NCI-H1417 treated with DMSO at 0.1 percent for 48 hours (cell line): ENCODE data around the gene CNGB1.
"Not testable (repeated sequence)": the region's sequence is repeated elsewhere in the genome, so short reads cannot be mapped to it uniquely, and the experiment has no call there.

Experiments used
- DNase-seq: peaks from one replicate; lab custom pipeline; 2025; lab: John Stamatoyannopoulos, UW

CNGB1 gene

GRCh38 chr16:57970970-57971369 lies at the start of gene CNGB1:
Gene CNGB1, minus strand, starts transcription at chr16:57971128. Its CDS starts 3,842 bp downstream, at chr16:57967286.
- DNase-seq = no peak

GRCh38 chr16:58019866-58020538 lies 49.1 kb upstream of the CNGB1 start:
- DNase-seq = no peak

- DNase-seq = no peak
Observed at GRCh38 chr16:58018803-58019202, 47.9 kb upstream of the CNGB1 start.

GRCh38 chr16:58016840-58017446 lies 46.0 kb upstream of the CNGB1 start:
- no peak for DNase-seq

GRCh38 chr16:58013201-58013956 lies 42.5 kb upstream of the CNGB1 start:
- DNase-seq = no peak

- DNase-seq = no peak
Observed at GRCh38 chr16:58012481-58012880, 41.6 kb upstream of the CNGB1 start.

- DNase-seq = no peak
Observed at GRCh38 chr16:58011652-58012051, 40.7 kb upstream of the CNGB1 start.

- DNase-seq = no peak
Observed at GRCh38 chr16:58010886-58011285, 40.0 kb upstream of the CNGB1 start.

- DNase-seq = no peak
Observed at GRCh38 chr16:58009856-58010416, 39.0 kb upstream of the CNGB1 start.

- not testable (repeated sequence) for DNase-seq
Observed at GRCh38 chr16:58004736-58005135, 33.8 kb upstream of the CNGB1 start.

- no peak for DNase-seq
Observed at GRCh38 chr16:58002936-58003335, 32.0 kb upstream of the CNGB1 start.

GRCh38 chr16:58002416-58002800 lies 31.5 kb upstream of the CNGB1 start:
- no peak for DNase-seq

- no peak for DNase-seq
Observed at GRCh38 chr16:58001781-58002415, 31.0 kb upstream of the CNGB1 start.

- no peak for DNase-seq
Observed at GRCh38 chr16:58000706-58001676, 30.1 kb upstream of the CNGB1 start, which contains the start of gene USB1. Gene USB1, plus strand, starts transcription at chr16:58001407. Its CDS starts 77 bp downstream, at chr16:58001484.

- DNase-seq = no peak
Observed at GRCh38 chr16:57999971-58000705, 29.2 kb upstream of the CNGB1 start, which contains the start of gene ZNF319. Gene ZNF319, minus strand, starts transcription at chr16:58000672. Its CDS starts 2,407 bp downstream, at chr16:57998265.

GRCh38 chr16:57999366-57999970 lies 28.5 kb upstream of the CNGB1 start:
- no peak for DNase-seq

GRCh38 chr16:57998992-57999365 lies 28.1 kb upstream of the CNGB1 start:
- no peak for DNase-seq

GRCh38 chr16:57998486-57998885 lies 27.6 kb upstream of the CNGB1 start:
- no peak for DNase-seq

GRCh38 chr16:57997528-57998265 lies 26.8 kb upstream of the CNGB1 start:
- DNase-seq = no peak
